ENCODE results near the gene MYL2.

MYL2 gene

GRCh38 chr12:110921262-110921661 is 883 bp upstream of the MYL2 start:
- FAIRE-seq (peak; percentile 90), DNase-seq (ENCODE audit: insufficient read length, low spot score) (peak; percentile 84)
- TF ChIP-seq POLR2A (IDR thresholded peaks at IDR 0.05; ENCODE audit: low read depth, low read length), result no peak

GRCh38 chr12:110919720-110920119 is 659 bp downstream of the MYL2 start:
- FAIRE-seq, result no peak
- TF ChIP-seq POLR2A (IDR thresholded peaks at IDR 0.05; ENCODE audit: low read depth, low read length), result no peak
- DNase-seq (ENCODE audit: insufficient read length, low spot score), result no peak

- DNase-seq (ENCODE audit: insufficient read length, low spot score), result peak; percentile 37
- no peak for TF ChIP-seq POLR2A (IDR thresholded peaks at IDR 0.05; ENCODE audit: low read depth, low read length)
- no peak for FAIRE-seq
These were observed 2.4 kb downstream of the MYL2 start for GRCh38 chr12:110917961-110918360.

DNA sequence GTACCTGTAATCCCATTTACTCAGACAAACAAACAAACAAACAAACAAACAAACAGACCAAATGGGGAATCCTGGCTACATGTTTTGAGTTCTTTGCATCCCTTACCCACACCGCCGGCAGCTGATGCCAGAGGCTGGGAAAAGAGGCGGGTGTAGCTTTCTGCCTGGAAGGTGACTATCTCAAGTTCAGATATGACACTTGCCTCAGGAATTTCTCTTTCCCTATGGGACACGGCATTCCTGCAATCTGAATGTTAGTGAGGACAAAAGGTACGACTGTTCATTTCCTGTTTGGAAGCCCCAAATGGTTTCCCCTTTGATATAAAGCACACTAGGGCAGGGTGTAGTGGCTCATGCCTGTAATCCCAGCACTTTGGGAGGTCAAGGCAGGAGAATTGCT is 2.9 kb downstream of the MYL2 start:
- DNase-seq (ENCODE audit: insufficient read length, low spot score) (peak; percentile 71), FAIRE-seq (peak; percentile 67)
- no peak for TF ChIP-seq POLR2A (IDR thresholded peaks at IDR 0.05; ENCODE audit: low read depth, low read length)

DNA sequence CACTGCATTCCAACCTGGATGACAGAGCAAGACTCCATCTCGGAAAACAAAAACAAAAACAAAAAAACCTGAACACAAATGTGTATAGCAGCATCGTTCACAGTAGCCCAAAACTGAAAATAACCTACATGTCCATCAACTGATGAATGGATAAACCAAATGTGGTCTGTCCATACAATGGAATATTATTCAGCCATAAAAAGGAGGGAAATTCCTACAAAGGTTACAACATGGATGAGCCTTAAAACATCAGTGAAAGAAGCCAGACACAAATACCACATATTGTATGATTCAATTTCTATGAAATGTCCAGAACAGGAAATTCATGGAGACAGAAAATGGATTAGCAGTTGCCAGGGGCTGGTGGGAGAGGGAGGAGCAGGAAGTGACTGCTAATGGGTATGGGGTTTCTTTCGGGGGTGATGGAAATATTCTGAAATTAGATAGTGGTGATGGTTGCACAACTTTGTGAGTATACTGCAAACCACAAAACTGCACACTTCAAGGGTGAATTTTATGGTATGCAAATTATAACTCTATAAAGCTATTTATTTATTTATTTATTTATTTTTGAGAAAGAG is 4.0 kb downstream of the MYL2 start:
- DNase-seq (ENCODE audit: insufficient read length, low spot score), result no peak
- no peak for TF ChIP-seq POLR2A (IDR thresholded peaks at IDR 0.05; ENCODE audit: low read depth, low read length)
- FAIRE-seq, result no peak

GRCh38 chr12:110913119-110914056 is 7.0 kb downstream of the MYL2 start:
- no peak for TF ChIP-seq POLR2A (IDR thresholded peaks at IDR 0.05; ENCODE audit: low read depth, low read length)
- no peak for DNase-seq (ENCODE audit: insufficient read length, low spot score)
- no peak for FAIRE-seq

DNA sequence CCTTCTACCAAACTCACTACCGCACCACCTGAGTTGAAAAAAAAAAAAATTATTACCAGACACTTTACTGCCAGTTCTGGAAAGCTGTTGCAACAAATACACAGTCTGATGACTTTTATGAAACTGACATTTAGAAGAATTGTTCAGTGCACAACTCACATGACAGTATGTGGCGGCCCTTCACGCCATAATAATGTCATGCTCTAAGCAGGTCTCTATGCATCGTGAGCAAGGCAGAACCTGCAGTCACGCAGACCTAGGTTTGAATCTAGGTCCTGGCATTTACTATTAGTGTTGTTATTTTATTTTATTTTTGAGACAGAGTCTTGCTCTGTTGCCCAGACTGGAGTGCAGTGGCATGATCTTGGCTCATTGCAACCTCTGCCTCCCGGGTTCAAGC is 8.1 kb downstream of the MYL2 start:
- no peak for TF ChIP-seq POLR2A (IDR thresholded peaks at IDR 0.05; ENCODE audit: low read depth, low read length)
- FAIRE-seq, result no peak
- DNase-seq (ENCODE audit: insufficient read length, low spot score), result no peak

DNA sequence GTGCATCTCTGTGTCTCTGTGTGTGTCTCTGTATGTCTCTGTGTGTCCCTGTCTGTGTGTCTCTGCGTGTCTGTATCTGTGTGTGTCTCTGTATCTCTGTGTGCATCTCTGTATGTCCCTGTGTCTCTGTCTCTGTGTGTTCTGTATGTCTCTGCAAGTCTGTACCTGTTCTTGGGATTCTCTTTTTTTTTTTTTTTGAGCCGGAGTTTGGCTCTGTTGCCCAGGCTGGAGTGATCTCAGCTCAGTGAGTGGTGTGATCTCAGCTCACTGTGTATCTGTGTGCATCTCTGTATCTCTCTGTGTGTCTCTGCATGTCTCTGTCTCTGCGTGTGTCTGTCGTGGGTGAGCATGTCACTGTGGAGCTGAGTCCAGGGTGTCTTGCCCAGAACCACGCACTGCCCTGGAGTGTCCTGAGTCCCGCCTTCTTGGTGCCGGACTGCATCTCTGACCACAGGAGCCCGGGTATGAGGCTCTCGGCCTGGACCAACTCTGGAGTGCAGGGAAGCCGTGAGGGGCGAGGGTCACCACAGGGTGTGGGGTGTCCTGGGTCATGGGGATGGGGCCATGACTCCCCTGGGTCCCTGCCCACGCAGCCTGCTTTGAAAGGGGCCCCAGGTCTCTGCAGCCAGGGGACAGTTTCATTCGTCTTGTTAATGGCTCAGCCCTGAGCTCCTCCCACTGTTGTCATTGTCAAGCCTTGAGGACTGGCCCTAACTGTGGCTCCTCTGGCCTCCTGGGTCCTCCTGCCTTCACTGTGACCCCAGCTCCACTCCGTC is 11.8 kb downstream of the MYL2 start:
- no peak for DNase-seq (ENCODE audit: insufficient read length, low spot score)
- no peak for FAIRE-seq
- no peak for TF ChIP-seq POLR2A (IDR thresholded peaks at IDR 0.05; ENCODE audit: low read depth, low read length)

GRCh38 chr12:110907583-110907982 is 12.8 kb downstream of the MYL2 start:
- no peak for TF ChIP-seq POLR2A (IDR thresholded peaks at IDR 0.05; ENCODE audit: low read depth, low read length)
- FAIRE-seq (no peak), DNase-seq (ENCODE audit: insufficient read length, low spot score) (no peak)

GRCh38 chr12:110906985-110907384 is 13.4 kb downstream of the MYL2 start:
- TF ChIP-seq POLR2A (IDR thresholded peaks at IDR 0.05; ENCODE audit: low read depth, low read length), result no peak
- DNase-seq (ENCODE audit: insufficient read length, low spot score) (no peak), FAIRE-seq (no peak)

DNA sequence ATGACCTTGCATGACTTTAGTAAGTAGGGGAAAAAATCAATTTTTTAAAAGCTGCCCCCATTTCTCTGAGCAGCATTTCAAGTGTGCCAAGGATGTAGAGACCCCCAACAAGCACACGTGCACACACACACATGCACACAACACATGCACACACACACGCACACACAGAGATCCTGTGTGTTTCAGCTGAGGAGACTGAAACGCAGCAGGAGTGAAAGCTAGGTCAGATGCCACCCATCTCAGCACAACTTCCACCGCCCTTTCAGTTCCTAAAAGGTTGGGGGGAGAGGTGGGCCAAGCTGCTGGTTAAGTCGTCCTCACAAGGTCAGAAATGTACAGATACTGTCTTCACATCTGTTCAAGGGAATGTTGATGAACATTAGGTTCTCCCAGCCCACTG is 13.9 kb downstream of the MYL2 start:
- no peak for FAIRE-seq
- TF ChIP-seq POLR2A (IDR thresholded peaks at IDR 0.05; ENCODE audit: low read depth, low read length), result no peak

GRCh38 chr12:110906083-110906482 is 14.3 kb downstream of the MYL2 start:
- no peak for DNase-seq (ENCODE audit: insufficient read length, low spot score)
- no peak for TF ChIP-seq POLR2A (IDR thresholded peaks at IDR 0.05; ENCODE audit: low read depth, low read length)
- FAIRE-seq, result no peak

More for the DNA sequence above, 13.9 kb downstream of the MYL2 start:
- DNase-seq (ENCODE audit: insufficient read length, low spot score), result no peak

DNA sequence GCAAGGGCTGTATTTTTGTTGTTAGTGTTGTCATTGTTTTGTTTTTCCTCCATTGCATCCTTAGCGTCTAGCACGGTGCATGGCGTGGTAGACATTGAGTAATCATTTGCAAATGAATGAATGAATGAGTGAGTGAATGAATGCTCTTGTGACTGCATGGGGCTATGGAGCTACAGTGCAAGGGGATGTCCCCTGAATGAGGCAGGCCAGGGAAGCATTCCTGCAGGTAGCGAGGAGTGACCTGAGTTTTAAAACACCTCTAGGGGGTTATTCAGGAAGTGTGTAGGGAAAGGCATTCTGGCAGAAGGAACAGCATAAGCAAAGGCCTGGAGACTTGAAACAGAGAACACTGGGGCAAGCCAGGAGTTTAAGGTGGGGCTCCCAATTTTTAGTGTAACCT is 16.9 kb downstream of the MYL2 start:
- no peak for DNase-seq (ENCODE audit: insufficient read length, low spot score)
- no peak for TF ChIP-seq POLR2A (IDR thresholded peaks at IDR 0.05; ENCODE audit: low read depth, low read length)
- FAIRE-seq, result no peak

DNA sequence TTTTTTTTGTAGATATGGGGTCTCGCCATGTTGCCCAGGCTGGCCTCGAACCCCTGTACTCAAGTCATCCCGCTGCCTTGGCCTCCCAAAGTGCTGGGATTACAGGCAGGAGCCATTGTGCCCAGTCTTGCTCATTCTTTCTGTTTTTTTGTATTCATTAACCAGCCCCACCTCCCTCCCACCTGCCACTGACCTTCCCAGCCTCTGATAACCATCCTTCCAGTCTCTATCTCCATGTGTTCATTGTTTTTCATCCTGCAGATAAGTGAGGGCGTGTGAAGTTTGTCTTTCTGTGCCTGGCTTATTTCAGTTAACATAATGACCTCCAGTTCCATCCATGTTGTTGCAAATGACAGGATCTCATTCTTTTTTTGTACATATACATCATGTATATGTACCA is 19.0 kb downstream of the MYL2 start:
- TF ChIP-seq POLR2A (IDR thresholded peaks at IDR 0.05; ENCODE audit: low read depth, low read length), result no peak
- DNase-seq (ENCODE audit: insufficient read length, low spot score), result no peak
- no peak for FAIRE-seq

Data from H54 (cell line).